NCI-H2029 treated with DMSO at 0.1 percent for 48 hours (cell line): ENCODE results near the gene HSPA5.
"Not testable (repeated sequence)": the region's sequence is repeated elsewhere in the genome, so short reads cannot be mapped to it uniquely, and the experiment has no call there.

ENCODE experiments used
- DNase-seq: peaks from one replicate; lab custom pipeline; 2025; lab: John Stamatoyannopoulos, UW

The HSPA5 gene

DNA sequence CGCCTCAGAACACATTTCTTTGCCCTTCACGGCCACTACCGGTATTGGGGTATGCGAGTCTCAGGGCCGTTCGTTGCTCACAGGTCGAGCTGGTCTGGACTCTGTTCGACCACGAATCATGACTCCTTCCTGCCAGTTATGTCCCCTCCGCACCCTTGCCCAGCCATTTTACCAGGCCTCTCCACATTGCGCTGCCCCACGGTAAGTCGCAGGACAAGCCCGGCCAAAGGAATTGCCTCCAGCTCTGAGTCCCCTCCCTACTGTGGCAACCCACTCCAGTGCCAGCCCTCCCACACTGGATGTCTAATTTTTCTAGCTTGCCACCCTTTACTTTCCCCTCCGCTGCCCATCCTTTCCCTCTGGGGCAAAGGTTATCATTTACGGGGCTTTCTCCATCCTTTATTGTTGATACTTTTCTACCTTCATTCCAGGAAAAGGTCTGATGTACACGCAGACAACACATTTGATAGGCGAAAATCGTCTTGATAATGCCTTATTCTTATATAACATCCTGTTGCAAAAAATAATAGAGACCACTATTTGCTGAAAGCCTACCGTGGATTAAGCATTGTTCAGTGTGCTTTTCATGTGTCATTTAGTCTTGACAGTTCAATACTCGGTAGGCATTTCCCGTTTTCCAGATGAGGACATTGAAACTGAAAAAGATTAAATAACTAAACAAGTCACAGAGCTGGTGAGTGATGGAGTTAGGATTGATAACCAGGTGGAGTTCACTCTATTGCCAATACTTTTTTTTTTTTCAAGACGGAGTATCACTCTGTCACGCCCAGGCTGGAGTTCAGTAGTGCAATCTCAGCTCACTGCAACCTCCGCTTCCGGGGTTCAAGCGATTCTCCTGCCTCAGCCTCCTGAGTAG is 958 bp upstream of the HSPA5 start:
- DNase-seq = no peak

DNA sequence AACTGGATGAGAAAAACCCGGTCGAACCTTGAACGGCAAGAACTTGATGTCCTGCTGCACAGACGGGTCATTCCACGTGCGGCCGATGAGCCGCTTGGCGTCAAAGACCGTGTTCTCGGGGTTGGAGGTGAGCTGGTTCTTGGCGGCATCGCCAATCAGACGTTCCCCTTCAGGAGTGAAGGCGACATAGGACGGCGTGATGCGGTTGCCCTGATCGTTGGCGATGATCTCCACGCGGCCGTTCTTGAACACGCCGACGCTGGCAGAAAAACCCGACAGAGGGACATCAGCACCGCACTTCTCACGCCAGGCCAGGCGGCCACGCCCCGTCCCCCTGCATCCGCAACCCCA is 519 bp downstream of the HSPA5 start:
- DNase-seq = no peak

DNA sequence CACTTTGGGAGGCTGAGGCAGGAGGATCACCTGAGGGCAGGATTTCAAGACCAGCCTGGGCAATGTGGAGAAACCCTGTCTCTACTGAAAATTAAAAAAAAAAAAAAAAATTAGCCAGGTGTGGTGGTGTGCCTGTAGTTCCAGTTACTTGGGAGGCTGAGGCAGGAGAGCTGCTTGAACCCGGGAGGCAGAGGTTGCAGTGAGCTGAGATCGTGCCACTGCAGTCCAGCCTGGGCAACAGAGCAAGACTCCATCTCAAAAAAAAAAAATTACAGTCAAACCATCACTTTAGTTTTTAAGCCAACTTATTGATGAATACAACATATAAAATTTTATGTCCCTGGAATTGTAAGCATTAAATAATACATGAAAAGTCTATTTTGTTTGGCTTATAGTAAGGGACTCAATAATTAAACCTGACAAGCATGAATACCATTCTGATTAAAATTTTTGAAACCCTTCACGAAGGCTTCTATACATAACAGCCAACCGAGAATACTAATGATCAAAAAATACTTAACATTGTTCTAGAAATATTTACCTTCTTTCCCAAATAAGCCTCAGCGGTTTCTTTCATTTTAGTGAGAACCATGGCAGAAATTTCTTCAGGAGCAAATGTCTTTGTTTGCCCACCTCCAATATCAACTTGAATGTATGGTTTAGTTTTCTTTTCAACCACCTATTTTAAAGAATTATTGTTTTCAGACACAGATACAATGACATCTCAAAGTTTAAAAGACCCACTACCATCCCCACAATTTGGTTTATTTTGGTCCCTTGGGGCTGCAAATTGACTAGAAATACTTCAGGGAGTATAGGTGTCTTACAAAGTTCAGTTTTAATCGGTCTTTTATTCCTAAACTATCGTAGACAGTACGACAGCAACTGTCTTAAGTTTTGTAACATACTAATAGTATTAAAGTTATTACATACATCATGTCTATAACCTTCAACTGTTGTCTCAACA is 1.2 kb downstream of the HSPA5 start:
- no peak for DNase-seq

DNA sequence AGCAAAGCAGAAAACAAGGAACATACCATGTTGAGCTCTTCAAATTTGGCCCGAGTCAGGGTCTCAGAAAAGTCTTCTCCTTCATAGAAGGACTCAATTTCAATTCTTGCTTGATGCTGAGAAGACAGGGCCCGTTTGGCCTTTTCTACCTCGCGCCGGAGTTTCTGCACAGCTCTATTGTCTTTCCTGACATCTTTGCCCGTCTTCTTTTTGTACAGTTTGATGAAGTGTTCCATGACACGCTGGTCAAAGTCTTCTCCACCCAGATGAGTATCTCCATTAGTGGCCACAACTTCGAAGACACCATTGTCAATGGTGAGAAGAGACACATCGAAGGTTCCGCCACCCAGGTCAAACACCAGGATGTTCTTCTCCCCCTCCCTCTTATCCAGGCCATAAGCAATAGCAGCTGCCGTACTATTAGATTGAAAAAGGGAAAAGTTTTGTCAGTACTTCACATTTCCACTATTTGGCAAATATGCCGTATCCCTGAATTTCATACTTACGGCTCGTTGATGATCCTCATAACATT is 2.2 kb downstream of the HSPA5 start:
- DNase-seq = no peak

DNA sequence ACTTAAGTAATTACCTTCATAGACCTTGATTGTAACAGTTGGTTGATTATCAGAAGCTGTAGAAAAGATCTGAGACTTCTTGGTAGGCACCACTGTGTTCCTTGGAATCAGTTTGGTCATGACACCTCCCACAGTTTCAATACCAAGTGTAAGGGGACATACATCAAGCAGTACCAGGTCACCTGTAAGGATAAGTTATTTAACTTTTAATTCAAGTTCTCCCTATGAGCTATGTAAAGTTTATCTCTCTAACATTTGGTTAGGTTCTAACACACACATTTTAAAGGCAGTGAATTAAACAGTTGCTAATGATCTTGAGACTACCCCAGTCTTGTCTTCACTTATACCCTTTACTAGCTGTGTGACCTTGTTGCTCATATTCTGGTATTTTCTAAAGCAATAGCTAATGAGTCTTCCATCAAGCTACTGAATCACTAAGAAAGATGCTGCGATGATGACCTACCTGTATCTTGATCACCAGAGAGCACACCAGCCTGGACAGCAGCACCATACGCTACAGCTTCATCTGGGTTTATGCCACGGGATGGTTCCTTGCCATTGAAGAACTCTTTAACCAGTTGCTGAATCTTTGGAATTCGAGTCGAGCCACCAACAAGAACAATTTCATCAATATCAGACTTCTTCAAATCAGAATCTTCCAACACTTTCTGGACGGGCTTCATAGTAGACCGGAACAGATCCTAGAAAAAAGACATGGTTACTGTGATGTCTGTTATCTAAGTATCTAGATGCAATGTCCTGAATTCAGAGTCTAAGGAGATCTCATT is 2.8 kb downstream of the HSPA5 start:
- no peak for DNase-seq

DNA sequence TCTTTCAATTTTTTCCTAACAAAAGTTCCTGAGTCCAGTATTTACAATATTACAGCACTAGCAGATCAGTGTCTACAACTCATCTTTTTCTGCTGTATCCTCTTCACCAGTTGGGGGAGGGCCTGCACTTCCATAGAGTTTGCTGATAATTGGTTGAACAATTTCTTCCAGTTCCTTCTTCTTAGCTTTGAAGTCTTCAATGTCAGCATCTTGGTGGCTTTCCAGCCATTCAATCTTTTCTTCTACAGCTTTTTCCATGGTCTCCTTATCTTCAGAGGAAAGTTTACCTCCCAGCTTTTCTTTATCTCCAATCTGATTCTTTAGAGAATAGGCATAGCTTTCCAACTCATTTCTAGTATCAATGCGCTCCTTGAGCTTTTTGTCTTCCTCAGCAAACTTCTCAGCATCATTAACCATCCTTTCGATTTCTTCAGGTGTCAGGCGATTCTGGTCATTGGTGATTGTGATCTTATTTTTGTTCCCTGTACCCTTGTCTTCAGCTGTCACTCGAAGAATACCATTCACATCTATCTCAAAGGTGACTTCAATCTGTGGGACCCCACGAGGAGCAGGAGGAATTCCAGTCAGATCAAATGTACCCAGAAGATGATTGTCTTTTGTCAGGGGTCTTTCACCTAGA is 4.5 kb downstream of the HSPA5 start:
- DNase-seq = not testable (repeated sequence)

DNA sequence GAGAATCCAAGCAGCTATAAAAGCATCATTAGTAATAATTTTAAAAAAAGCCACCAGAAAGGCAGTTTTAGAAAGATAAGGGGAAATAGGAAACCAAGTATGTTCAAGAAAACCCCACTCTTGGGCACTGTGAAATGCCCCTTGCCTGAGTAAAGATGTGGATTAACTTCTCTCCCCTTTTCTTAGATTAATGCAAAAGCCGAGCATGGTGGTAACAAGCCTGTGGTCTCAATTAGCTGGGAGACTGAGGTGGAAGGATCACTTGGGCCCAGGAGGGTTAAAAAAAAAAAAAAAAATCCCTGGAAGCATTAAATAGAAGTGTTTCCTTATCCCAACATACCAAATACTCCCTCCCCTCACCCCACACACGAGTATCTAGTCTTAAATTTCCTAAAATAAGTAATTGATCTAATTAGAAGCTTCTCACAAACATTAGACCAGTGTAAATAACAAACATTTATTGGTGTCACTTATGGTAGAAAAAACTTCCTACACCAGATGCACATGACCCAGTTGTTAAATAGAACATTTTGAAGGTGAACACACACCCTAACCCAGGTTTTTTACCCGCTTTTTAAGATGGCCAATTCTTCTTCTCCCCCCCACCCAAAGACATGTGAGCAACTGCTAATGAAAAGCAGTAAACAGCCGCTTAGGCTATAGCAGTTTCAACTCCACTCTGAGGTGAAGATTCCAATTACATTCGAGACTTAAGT is 5.2 kb downstream of the HSPA5 start:
- no peak for DNase-seq

DNA sequence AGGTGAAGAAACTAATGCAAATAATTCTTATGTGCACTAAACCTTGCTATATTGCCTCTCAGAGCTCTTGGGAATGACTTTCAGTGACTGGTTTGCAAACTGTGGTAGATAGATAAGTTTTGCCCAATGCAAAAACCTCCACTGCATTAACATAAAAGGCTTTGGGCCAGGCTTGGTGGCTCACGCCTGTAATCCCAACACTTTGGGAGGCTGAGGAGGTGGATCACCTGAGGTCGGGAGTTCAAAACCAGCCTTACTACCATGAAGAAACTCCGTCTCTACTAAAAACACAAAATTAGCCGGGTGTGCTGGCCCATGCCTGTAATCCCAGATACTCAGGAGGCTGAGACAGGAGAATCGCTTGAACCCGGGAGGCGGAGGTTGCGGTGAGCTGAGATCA is 7.0 kb downstream of the HSPA5 start:
- DNase-seq = not testable (repeated sequence)

DNA sequence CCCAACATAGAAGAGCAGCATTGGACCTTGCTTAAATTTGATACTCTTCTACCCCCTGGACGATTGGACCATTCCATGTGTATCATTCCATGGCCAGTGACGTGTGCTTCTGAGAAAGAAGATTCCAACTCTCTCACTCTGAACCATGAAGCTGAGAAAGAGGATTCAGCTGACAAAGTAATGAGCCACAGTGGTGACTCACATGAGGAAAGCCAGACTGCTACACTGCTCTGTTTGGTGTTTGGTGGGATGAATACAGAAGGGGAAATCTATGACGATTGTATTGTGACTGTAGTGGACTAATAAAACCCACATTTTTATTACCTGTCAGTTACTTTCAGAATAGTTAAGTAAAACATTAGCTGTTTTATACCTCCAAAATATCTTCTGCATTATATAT is 7.5 kb downstream of the HSPA5 start:
- DNase-seq = no peak

DNA sequence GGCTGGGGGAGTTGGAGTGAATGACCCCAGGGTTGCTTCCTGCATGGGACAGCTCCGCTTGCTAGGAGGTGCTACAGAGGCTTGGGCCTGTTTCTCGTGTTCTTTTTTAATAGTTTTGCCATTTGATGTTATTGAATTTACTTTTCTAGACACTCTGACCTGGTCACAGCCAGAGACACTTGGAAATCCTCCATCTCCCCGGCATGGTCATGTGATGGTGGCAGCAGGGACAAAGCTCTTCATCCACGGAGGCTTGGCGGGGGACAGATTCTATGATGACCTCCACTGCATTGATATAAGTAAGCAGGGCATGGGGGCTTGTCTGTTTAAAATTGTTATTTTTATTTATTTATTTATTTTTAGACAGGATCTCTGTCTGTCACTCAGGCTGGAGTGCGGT is 13.4 kb downstream of the HSPA5 start:
- DNase-seq = no peak

DNA sequence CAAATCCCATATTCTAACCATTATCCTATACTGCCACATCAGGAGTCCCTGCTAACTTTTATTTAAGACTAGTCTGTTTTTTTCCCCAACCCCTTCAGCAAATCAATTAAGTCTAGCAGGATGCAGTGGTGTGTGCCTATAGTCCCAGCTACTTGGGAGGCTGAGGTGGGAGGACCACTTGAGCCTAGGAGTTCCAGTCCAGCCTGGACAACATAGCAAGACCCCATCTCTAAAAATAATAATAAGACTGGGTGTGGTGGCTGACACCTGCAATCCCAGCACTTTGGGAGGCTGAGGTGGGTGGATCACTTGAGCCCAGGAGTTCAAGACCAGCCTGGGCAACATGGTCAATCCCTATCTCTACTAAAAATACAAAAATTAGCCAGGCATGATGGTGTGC is 16.3 kb downstream of the HSPA5 start:
- DNase-seq = not testable (repeated sequence)

DNA sequence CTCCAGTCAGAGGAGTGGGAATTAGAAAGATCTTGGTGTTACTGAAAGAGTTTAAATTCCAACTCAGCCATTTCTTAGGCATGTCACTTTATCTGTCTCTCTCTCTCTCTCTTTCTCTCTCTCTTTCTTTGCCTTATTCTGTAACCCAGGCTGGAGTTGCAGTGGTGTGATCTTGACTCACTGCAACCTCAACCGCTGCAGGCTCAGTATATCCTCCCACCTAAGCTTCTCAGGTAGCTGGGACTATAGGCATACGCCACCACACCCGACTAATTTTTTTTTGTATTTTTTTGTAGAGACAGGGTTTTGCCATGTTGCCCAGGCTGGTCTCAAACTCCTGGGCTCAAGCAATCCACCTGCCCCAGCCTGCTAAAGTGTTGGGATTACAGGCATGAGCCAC is 22.5 kb downstream of the HSPA5 start:
- DNase-seq = no peak

DNA sequence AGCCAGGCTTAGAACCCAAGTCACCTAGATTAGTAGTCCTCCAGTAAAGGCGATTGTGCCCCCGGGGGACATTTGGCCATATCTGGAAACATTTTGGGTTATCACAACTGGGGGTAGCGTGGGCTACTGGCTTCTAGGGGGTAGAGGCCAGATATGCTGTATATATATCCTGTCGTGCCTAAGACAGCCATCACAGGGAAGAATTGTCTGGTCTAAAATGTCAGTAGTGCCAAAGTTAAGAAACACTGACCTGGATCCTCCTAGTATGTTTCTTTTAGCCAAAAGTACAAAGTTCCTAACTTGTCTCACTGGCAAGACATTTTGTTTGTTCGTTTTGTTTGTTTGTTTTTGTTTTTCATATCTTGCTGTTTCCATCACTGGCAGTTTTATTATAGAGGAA is 27.0 kb downstream of the HSPA5 start:
- DNase-seq = no peak

DNA sequence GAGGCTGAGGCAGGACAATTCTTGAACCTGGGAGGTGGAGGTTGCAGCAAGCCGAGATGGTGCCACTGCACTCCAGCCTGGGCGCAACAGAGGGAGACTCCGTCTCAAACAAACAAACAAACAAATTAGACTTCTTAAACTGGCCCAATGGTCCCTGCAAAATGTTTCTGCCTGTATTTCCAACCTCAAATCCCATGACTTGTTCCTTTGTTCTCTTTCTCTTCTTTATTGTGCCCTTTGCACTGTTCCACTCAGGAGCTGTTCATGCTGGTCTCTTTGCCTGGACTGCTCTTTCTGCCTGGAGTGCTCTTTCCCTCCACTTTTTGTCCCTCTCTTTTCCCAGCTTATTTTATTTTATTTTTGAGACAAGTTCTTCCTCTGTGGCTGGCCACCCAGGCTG is 36.7 kb downstream of the HSPA5 start:
- DNase-seq = no peak

DNA sequence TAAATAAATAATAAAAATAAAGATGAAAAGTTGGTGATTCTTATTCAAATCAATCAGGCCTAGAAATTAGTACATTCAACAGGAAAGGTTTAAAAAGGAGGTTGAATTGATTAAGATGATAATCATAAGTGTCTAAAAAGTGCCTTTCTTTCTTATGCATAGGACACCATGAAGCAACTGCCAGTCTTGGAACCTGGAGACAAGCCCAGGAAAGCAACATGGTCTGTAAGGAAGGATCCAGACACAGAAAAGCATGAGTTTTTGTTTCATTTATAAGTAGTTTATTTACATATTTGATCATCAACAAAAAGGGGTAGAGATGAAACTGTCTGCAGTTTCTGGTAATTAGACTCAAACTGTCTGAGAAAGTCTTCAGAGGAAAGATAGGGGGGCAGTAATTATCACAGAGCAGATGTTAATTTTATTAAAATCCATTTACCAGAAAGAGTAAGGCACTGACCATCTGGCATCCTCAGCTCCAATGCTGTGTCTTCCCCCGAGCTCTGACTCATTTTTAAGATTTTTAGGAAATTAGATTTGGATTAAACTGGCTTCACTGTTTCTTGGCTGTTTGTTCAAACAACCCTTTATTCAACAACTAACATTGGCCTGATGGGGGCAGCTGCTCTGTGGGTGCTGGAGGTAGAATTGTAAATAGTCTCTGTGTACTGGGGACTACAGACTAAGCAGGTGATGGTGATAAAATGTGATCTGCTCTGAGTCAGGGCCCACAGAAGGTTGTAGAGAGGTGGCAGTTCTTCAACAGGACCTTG is 38.1 kb downstream of the HSPA5 start:
- DNase-seq = no peak

DNA sequence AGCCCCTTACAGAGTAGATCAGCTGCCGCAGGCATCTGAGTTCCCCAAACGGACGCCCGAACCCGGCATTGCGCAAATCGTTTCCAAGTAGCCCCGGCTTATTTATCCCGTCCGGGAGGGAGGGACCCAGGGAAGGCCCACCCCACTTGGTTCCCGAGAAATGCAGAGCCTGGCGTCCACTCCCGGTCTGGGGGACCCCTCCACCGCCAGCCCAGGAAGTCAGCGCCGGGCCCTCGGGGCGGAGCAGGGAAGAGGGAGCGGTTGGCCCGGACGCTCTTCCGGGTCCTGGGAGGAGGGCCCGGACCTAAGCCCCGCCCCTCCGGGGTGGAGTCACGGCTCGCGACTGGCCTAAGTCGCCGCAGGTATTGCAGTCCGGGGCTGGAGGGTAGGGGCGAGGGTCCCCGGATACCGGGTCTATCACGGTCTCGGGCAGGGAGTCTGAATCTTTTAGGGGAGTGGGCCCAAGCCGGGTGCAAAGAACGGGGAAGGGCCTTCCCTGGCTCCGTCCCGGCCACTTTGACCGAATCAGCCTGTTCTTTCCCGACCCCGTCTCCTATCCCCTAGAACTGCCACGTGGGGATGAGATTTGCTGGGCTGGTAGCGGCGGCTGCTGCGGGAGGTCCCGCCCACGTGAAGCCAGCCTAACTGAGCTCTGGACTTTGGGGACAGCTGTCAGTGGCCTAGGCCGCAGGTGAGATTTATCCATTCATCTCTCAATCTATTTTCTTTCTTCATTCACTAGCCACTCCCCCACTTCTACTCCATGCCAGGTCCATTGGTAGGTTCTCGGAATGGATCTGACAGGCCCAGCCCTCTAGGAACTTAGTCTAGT is 40.7 kb downstream of the HSPA5 start, which contains the start of gene RABEPK:
TSS of gene RABEPK (plus strand) at position 327 of the 832 bp plus-strand sequence. CDS start 2,472 bp downstream, outside the sequence.
- DNase-seq = peak; percentile 64

DNA sequence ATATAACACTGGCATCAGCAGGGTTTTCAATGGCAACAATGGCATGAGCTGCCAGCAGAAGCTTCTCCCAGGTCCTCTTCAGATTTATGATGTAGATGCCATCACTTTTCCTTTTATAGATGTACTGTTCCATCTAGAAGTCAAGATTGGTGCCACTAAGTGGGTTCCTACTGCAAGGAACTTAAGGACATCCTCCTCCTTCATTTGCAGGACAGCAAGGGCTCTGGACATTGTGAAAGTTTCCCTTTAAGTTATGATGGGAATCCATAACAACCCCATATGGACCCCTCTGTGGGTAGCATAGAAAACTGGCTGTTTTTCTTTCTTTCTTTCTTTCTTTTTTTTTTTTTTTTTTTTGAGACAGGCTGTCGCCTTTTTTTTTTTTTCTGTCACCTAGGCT is 45.6 kb downstream of the HSPA5 start:
- not testable (repeated sequence) for DNase-seq

DNA sequence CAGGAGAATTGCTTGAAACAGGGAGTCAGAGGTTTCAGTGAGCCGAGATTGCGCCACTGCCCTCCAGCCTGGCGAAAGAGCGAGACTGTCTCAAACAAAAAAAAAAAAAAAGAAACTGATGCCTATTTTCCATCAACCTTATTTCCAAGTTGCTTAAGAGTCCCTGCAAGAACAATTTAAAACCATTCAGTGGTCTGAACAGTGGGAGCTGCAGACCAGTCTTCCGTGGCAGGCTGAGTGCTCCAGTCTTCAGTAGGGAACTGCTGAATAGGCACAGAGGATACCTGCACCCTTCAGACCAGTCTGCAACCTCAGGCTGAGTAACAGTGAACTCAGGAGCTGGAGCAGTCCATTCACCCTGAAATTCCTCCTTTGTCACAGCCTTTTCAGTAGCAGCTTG is 46.7 kb downstream of the HSPA5 start:
- not testable (repeated sequence) for DNase-seq

DNA sequence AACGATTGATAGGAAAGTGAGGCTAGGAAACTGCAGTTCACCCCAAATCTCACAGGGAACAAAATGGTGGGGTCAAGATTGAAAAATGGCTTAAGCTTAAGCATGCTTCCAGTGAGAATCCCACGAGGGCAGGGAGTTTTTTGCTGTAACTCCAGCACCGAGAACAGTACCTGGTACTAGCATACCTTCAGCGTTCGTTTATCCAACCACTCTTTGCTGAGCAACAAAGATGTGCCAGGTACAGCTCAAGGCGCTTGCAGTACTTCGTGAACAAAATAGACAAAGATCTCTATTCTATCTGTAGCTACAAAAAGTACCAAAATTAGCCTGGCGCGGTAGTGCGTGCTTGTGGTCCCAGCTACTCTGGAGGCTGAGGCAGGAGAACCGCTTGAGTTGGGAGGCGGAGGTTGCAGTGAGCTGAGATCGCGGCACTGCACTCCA is 50.8 kb downstream of the HSPA5 start:
- DNase-seq = no peak
